HG03439 (cell line): ENCODE data around the gene DUSP6.
"Not testable (repeated sequence)": the region's sequence is repeated elsewhere in the genome, so short reads cannot be mapped to it uniquely, and the experiment has no call there.

Experiments
- ATAC-seq: cut with Tn5 transposase; IDR thresholded peaks from one replicate; pipeline ENCODE4 v1.9.1; 2021; ENCODE audit warnings: mild to moderate bottlenecking, moderate library complexity; ENCODE audit not compliant: unreplicated experiment

Gene DUSP6

DNA sequence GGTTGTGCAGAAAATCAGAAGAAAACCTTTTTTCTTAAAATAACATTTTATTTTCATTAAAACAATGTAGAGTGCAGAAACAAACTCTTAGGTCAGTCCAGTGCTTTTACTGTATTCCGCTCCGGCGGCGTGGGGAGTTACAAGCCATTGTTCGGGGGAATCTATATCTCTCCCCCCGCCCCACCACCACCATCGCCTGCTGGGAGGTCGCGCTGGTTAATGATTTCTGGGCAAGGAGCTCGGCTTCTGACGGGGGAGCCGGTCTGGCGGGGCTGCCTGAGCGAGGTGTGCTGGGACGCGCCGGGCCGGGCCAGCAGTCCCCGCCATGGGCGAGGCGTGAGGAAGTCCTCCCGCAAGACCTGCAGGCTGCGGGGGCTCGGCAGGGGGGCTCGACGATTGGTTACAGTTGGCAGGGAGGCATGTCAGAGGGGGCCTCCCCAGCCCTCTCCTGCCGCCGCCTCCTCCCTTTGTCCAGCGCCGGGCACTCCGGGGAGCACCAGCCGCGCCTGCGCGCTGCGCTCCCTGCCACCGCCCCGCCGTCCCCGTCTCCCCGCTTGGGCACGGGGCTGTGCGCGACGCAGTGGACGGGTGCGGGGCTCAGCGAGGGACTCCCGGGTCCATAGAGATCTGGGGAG is 1.0 kb upstream of the DUSP6 start:
- ATAC-seq: no peak

DNA sequence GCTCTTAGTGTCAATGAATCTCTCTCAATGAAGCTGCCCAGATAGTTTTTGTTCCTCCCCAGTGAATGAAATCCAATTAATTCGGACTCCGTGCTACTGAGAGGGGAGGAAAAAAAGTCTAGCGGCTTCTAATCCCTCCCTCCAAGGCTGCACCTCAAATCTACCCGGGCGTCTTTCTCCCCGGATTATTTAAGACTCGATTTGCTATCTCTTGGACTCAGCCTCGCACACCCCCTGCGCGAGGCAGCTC is 134 bp downstream of the DUSP6 start:
- no peak for ATAC-seq

DNA sequence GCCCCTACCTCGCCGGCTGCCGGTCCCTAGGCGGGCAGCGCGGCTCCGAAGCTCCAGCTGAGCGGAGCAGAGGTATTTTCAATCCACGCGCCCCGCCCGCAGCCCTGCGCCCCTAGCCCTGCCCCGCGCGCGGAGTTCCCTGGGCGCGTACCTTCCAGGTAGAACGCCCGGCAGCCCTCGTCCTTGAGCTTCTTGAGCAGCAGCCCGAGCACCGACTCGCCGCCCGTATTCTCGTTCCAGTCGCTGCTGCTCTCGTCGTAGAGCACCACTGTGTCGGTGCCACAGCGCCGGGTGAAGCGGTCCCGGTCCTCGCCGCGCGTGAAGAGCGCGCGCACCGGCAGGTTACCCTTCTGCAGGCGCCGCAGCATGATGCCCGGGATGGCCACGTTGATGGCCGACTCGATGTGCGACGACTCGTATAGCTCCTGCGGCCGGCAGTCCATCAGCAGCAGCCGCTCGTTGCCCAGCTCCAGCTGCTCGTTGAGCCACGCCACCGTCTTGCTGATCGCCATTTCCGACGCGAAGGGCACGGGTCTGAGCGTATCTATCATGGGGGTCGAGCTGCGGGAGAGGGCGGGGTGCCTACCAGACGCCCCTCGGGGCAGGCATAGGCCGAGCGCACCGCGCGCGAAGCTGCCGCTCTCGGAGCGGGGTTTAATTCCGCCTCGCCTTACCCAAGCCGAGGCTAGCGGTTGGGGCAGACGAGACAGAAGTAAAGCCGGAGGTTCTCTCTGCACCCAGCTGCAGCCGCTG is 636 bp downstream of the DUSP6 start:
- ATAC-seq: no peak

DNA sequence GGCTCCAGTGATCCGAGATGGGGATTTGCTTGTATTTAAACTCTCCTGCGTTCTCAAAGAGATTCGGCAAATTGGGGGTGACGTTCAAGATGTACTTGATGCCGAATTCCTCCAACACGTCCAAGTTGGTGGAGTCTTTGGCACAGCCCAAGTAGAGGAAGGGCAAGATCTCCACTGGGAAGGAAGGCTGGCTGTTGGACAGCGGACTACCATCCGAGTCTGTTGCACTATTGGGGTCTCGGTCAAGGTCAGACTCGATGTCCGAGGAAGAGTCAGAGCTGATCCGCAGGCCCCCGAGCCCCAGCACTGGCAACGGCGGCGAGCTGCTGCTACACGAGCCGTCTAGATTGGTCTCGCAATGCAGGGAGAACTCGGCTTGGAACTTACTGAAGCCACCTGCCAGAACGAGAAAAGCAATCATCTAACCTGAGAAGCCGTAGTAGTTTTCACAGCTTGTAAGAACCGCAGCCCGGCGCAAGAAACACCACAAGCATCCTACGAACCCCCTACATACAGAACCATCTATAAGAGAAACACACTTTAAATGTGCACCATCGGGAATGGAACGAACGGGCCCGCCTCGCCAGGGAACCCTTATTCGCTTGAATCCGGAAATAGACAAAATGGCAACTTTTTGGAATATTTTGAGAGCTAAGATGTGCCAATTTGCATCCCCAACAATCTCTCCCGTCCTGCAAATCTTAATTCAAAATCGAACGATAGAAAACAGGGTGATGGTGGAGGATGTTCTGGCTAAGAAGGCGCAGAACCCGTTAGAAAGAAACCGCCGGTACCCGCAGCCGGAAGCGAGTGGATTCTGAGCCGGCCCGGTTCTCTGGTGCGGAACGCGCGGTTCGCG is 1.4 kb downstream of the DUSP6 start:
- no peak for ATAC-seq

DNA sequence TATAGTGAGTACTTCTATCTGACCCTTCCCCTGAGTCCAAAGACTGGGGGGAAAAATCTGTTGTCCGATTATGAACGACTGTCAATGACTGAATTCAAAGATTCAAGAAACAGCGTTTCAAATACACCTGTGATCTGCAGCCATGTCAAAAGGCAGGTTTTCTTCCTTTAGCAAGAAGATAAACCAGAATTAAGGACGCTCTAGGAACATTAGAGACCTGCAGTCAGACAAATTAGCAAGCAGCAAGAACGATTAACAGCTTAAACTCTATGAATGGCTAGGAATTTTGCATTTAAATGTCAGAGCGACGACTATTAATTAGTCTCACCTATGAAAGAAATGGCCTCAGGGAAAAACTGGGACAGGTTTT is 2.1 kb downstream of the DUSP6 start:
- no peak for ATAC-seq

DNA sequence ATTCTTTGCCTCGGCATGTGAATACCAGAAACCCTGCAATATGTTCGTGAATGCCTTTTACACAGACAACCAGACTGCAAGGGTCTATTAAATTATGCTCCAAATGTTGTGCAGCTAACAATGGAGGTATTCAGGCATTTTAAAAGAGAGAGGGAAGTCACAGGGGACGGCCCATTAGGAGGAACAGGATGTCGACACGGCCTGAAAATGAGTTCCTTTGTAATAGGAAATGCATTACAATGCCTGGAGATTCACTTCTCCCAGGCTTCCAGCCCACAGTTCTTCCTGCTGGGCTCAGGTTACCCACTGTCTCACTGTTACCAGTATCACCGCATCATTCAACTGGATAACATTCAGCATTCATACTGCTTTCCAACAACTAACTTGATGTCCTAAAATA is 2.5 kb downstream of the DUSP6 start:
- no peak for ATAC-seq

DNA sequence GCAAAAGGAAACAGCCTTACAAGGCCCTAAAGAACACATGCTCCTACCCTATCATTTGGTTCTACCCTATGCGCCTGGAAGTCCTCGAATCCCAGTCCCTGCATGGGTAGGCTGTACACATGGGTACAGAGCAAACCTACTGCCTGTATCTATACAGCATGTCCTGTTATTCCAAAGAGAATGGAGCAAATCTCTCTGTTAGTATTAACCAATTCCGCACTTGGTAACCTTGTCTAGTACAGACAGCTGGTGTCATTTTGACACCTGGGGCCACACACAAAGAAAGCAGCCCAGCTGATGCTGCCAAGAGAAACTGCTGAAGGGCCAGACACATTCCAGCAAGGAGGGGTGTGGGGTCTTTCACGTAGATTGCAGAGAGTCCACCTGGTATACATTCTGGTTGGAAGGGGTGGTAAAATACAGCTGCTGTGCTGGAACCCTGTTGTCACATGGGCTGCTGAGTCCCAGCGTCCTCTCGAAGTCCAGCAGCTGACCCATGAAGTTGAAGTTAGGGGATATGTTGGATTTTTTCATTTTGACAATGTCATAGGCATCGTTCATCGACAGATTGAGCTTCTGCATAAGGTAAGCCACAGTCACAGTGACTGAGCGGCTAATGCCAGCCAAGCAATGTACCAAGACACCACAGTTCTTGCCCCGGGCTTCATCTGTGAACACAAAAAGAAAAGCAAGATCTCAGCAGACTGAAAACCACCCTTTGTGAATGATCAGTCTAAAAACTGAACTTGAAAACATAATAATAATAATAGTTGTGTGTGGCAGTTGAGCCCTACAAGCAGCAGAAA is 3.2 kb downstream of the DUSP6 start:
- no peak for ATAC-seq

DNA sequence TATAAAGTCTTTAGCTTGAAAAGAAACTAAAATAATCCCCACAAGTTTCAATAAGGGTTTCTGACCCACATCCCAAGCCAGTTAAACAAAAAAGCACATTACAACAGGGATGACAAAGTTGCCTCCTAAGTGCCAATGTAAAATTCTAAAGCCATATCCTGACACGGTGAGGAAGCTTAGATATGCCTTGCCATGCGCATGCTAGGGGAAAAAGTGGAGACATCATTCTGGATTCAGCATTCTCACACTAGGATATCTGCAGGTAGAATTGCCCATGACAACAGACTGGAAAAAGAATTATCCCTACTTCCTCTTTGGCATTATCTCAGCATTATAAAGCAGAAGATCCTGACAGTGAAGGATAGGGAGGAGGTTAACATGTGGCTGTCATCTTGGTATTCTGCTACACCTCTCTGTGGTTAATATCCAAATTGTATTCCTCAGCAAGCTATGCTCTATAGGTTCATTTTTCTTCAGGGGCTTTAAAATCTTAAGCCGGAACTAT is 4.9 kb downstream of the DUSP6 start:
- ATAC-seq: no peak

DNA sequence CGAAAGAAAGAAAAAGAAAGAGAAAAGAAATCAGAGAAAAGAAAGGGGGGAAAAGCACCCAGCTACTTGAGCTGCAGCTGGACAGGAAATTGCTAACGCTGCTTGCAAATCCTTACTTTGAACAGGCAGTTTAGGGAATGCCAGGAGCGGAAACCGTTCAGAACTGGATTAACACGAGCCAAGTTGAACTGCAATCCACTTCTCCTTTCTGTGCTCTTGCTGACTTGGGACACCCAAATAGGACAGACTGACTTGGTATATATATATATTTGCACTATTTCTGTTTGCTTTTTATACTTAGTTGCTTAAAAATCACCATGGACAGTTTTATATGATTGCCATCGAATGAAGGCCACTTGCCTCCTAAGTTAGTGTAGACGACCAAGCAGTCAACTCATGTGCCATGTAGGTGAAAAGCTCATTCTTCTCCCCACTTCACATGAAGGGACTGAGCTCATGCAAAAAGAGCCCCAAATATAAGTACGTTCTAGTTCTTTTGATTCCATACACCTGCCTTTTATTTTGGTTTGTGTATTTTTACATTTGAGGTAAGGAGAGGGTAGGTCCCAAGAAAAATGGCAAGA is 5.5 kb downstream of the DUSP6 start:
- peak; percentile 20 for ATAC-seq

DNA sequence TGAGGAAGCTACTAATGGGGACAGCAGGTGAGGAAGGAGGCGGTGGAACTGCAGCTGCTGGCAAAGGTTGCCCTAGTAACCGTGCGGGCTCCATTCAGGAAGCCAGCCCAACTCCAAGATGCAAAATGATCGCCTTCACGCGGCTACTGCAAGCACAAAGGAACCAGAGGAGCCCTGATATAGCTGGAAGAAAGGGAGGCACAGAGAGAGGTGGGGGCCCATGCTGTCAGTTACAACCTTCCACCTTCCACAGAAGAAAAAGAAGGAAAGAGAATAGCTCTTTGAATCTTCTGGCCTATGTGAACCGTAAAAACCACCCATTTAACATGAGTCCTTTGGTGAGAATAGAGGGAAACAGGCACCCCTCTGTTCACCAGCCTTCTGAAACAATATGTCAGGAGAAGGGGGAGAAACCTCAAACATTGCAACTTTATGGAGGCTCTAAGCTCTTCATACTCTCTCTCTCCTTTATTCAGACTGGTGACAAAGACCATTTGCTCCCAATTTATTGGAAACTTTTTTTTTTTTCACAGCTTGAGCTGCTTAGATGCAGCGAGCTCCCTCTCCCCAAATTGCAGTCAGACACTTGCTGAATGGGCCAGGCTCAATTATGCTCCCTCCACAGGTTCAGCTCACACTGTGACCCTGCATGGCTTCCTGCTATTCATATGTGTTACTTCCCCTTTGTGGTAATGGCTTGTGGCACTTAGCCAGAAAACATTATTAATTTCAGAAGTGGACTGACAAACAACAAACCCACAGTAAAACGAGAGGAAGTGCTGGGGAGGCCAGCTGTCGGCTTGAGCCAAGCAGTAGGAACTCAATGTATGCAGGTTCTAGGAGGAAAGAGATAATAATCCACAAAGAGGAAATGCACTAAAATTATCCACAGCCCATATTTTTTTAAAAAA is 6.2 kb downstream of the DUSP6 start:
- ATAC-seq: peak; percentile 99

DNA sequence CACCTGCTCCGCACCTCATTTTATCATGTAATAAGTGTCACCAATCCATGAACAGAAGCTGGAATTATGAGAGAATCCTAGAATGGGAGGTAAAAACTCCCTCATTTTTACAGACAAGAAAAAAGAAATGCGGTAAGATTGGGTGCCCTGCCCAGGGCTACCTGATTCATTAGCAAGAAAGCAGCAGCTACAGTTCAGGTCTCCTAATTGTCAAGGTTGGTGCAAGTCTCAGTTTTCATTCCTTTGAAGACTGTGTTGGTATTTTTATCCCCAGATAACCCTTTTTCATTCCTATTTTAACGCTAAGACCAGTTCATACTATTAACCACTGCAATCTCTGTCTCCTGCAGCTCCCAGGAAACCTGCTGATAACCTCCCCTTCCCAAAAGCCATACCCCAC is 6.9 kb downstream of the DUSP6 start:
- ATAC-seq: no peak

DNA sequence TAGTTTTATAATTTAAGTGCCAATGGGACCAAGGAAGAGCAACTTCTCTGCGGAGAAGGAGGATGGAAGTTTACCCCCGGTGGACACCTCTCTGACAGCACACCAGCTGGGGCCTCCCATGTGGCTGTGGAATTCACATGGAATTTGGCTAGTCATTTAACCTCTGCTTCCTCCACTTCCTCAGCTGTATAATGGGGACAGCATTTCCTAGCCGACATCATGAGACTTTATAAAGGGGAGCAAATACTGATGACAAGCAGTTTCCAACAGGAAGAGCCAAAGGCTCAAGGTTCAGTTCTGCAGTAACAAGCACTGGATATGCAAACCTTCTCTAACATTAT is 7.5 kb downstream of the DUSP6 start:
- ATAC-seq: no peak

DNA sequence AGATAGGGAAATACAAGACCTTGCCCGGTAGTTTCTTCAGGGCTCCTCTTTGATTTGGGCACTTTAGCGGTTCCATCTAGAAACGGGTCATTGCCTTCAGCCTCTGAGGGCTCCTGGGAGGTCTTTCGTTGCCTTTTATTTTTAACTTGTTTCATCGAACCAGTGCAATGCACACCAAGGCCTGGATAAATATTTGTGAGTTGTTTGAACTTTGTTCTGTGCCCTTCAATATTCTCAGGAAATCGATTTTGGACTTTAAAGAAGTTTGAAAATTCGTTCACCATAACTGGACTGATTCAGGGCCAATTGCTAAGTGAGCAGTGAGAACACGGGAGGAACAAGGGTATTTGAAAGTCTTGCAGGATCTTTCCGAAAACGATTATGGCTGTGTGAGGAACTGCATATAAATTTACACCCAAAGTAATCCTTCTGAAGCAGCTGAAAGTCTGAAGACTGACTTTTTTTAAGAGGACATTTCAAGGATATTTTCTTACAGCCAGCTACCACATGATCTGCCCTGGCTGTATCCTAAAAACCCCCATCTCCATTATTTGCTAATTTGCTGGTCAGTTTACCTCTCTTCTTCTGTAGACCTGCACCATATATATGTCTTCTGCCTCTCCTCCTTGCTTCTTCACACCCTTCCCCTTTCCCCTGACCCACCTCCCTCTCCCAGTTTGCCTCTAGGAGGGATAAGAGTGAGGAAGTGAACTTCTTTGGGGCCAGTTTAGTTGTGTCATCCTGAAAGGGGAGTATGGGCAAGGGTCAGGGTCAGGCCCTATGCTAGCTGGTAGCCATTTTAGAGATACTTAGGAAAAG is 8.0 kb downstream of the DUSP6 start:
- no peak for ATAC-seq

DNA sequence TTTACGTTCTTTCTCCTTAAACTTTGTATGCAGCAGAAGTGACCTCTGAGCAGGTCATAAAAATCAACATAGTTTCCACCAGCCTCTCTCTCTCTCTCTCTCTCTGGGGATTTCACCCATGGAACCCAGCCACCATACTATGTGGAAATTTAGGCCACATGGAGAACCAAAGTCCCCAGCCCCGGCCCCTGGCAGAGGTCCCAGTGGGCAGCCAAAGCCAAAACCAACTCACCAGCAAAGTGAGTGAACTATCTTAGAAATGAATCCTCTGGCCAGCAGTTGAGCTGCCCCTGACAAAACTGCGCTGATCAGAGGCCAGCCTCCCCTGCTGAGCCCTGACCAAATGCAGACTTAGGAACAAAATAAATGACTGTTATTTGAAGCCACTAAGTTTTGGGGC is 9.2 kb downstream of the DUSP6 start:
- ATAC-seq: no peak

DNA sequence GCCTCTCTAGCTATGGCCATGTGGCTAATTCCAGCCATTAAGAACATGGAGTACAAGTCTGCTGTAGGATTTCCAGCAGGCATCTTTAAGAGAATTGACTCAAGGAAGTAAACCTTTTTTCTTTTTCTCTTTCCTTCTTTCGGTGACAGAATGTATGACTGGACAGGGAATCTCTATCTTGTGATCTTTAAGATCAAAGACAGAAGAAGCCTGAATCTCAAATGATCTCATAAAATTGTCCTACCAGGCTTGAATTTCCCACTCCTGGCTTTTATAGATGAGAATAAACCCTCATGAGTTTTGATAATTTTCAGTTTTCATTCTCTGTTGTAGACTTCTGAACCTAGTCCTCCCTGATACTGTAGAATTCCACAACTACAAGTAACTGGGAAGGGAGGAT is 11.4 kb downstream of the DUSP6 start:
- no peak for ATAC-seq

DNA sequence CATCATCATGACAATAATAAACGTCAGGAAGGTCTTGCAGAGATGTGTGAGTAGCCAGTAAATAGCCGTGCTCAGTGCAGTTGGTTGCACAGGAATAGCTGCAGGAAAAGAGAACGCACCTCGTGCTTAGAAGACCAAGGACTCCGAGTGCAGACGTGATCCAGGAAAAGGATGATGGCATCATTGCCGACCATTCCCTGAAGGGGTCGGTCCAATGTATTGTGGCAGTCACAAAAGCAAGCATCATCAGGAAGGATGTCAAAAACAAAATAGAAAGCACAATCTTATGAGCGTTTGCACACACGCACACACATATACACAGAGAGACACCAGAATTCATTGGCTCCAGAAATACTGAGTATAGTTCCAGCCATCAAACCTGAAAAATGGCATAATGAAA is 12.8 kb downstream of the DUSP6 start:
- no peak for ATAC-seq

DNA sequence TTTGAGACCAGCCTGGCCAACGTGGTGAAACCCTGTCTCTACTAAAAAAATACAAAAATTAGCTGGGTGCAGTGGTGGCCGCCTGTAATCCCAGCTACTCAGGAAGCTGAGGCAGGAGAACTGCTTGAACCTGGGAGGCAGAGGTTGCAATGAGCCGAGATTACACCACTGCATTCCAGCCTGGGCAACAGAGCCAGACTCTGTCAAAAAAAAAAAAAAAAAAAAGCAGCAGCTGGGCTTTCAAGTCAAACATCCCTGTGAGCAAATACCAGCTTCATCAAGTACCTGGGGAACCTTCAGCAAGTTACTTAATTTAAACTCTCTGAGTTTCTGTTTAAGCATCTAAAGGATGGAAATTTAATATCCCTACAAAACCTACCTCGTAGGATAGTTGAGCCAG is 15.2 kb downstream of the DUSP6 start:
- not testable (repeated sequence) for ATAC-seq

DNA sequence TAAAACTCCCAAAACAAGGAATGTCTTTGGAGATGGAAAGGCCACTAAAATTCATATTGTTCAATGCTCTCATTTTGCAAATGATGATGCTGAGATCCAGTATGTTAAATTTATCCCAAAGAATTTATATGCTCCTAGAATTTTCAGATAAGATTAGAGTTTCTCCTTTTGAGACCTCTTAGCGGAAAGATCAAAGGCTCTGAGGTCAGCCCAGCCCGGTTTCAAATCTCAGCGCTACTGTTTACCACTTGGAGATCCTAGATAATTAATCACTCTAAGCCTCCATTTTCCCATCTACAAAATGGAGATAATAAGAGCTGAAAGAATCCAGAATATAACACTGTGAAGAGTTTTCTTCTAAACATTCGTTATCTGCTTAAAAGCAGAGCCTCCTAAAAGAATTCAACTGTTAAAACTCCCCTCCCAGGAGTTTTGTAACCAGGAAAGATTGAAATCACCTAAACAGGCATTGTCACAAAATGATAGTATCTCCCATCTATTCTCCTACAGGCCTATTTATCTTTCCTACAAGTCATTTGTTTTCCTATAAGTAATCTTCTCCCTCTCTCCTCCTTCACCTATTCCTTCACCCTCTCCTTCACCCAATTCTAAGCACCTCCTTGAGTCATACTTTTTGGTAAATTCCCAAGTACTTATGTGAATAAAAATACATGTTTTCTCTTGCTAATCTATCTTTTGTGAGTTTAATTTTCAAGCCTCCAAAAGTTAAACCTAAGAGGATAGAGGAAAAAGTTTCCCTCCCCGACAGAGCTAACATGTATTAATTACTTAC is 16.7 kb downstream of the DUSP6 start:
- ATAC-seq: no peak
